ENCODE measurements around the gene LRMDA.

Gene LRMDA

GRCh38 chr10:75477680-75478079 lies 46.3 kb downstream of the LRMDA start:
- no peak for DNase-seq

DNA sequence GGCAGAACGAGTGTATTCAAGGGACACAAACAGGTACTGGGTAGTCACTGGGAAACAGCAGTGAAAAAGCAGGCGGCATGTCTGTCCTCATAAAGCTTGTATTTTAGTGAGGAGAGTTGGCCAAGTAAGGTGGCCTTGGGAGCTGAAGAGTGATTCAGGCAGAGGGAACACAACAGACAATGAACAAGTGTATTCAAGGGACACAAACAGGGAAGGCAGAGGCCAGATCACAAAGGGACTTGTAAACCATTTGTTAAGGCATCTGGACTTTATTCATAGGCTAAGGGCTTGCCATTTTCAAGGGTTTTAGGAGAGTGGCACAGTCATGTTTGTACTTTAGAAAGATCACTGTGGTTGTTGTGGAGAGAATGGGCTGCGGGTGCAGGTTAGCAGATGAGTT lies 49.0 kb downstream of the LRMDA start:
- DNase-seq = no peak

- DNase-seq = no peak
Observed at GRCh38 chr10:75483188-75483587, 51.8 kb downstream of the LRMDA start.

DNA sequence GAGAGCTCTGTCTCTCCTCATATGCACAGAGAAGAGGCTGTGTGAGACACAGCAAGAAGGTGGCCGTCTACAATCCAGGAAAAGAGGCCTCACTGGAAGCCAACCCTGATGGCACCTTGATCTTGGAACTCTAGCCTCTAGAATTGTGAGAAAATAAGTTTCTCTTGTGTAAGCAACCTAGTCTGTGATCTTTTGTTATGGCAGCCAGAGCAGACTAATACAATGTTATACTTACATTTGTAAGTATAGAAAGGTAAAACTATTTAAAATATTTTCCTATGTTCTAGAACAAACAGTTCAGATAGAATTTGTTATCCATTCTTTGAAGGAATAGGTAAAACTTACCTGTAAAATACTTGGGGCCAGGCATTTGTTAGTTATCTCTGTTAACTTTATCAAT lies 53.3 kb downstream of the LRMDA start:
- DNase-seq = no peak

DNA sequence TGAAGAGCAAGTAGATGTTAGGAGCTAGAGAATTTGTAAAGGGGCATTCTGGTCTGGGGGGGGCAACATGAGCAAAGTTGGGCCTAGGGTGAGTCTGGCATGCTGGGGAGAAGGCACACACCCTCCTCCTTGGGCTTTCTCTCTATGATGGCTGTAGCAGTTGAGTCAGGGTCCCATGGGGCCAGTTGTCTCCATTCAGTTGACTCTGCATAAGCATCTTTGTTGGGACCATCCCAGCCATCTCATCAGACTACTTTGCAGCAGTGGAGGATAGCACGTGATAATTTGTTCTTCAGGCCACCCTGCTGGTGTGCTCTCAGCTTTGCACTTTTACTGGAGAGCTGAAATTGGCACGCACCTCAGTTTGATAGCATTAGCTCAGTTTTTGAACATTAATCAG lies 55.2 kb downstream of the LRMDA start:
- DNase-seq = no peak

GRCh38 chr10:75487087-75487754 lies 55.8 kb downstream of the LRMDA start:
- no peak for DNase-seq

DNA sequence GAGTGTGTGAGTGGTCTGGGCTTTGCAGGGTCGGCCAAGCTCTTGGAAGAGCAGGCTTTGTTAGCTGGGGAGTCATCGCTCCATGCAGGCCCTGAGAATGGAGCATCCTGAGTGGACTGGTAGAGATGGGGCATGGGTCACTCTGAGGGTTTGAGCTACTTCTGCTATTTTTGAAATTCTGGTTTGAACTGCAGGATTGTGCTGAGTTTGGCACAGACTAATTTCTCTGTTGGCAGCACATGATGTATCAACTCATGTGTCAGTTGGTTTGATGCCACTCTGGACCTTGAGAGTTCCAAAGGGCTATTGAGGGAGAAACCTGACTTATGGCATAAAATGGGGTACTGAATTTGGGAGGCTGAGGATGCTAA lies 56.3 kb downstream of the LRMDA start:
- DNase-seq = no peak

GRCh38 chr10:75492173-75492925 lies 60.9 kb downstream of the LRMDA start:
- DNase-seq = no peak

DNA sequence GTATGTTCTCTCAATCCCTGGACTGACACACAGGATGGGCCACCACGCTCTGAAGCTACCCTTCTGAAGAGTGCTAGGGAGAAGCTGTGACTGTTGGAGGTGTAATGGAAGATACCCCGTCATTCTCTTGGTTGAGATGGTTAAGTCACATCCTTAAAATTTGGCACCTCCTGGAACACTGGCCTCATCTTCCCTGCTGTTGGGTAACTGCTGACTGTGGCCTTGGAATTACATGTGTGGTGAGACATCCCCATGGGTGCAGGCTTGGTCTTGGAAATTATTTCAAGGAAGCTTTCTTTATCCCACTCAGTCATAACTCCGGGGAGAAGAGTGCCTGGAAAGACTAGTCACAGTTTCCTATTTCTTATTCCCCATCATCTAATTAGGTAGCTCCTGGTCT lies 62.0 kb downstream of the LRMDA start:
- DNase-seq = no peak

GRCh38 chr10:75495434-75496190 lies 64.2 kb downstream of the LRMDA start:
- DNase-seq = no peak

- DNase-seq = no peak
Observed at GRCh38 chr10:75496191-75496567, 64.8 kb downstream of the LRMDA start.

DNA sequence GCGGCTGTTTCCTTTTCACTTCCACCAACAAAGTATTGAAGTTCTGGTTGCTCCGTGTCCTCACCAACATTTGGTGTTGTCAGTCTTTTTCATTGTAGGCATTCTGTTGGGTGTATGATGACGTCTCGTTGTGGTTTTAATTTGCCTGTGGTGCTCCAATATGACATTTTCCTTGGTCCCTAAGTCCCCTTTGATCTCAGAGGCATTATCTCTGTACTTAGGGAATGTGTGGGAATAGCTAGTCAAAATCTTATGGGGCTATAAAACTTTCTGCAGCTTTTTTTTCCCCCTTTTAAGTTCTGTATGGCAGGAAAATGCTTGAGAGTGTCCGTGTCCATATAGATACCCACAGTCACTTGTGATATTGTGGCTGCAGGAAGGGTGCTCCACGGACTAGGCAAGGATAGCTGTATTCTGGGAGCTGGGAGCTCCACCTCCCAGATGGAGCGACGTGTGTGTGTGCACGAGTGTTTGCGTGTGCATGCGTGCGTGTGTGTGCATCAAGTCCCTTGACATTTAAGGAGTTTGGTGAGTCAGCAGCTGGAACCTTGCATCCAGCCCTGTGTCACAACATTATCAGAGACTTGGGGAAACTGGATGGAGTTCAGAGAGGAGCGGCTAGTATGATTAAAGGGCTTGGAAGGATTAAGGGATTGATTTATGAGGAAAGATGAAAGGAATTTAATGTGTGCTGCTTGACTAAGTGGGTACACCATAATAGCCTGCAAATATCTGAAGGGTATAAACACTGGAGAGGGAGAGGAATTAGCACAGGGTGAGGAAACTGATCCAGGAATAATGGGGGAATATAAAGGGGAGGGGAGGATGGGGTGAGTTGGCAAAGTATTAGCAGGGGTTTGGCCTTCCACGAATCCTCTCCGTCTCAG lies 66.8 kb downstream of the LRMDA start:
- DNase-seq = no peak

GRCh38 chr10:75498884-75499350 lies 67.5 kb downstream of the LRMDA start:
- DNase-seq = no peak

DNA sequence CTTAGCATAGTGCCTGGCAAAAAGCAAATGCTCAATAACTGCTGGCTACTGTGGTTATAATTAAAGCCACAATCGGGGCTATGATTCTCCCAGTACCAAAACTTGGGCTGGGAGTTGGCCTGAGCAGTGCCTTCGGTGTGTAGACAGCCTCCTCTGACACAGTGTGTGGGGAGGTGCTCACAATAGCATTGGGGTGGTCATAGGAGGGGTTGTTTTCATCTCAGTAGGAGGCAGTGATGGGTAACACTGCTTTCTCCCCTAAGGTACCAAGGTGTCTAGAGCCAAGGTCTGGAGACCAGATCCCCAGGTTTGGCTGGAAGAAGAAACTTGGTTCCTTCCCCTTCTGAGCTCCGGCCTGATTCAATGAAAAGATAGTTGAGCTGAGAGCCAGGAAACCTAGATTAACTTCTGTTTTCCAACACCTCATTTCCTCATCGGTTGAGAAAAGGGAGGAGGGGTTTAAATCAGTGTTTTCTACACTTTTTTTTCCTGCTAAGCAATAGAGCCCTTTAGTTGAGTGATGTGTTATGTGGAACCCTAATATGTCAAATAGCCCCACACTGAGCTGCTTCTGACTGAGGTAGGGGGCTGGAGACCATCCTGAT lies 68.2 kb downstream of the LRMDA start:
- DNase-seq = no peak

GRCh38 chr10:75502389-75502788 lies 71.0 kb downstream of the LRMDA start:
- no peak for DNase-seq

GRCh38 chr10:75502838-75503237 lies 71.4 kb downstream of the LRMDA start:
- no peak for DNase-seq

- DNase-seq = no peak
Observed at GRCh38 chr10:75505293-75505692, 73.9 kb downstream of the LRMDA start.

DNA sequence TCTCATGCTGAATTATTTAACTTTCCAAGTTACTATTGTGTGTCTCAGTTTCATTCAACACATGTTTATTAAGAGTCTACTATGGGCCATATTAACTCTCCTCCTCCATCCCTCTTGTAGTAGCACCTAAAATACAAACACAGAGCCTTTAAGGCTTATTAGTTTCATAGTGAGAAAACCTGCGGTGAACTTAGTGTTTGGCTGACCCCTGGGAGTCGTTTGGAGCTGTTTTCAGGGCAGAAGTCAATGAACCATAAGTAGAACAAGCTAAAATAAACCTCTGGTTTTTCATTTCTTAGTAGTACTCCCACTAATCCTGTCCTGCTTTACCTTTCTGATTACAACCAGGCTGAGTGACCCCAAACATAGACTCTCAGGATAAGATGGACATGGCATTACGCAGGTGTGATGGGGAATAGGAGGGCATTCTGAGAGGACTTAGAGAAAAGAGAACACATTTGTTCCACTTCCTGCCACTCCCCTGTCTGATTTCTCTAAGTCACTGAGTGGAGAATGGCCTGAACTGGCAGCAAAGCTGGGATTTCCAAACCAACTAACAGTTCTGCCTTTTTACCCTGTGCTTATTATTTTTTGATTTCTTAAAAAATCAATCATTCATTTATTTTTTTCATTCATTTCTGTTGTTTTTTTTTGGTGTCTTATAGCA lies 74.5 kb downstream of the LRMDA start:
- DNase-seq = no peak

GRCh38 chr10:75506930-75507329 lies 75.5 kb downstream of the LRMDA start:
- DNase-seq = no peak

DNA sequence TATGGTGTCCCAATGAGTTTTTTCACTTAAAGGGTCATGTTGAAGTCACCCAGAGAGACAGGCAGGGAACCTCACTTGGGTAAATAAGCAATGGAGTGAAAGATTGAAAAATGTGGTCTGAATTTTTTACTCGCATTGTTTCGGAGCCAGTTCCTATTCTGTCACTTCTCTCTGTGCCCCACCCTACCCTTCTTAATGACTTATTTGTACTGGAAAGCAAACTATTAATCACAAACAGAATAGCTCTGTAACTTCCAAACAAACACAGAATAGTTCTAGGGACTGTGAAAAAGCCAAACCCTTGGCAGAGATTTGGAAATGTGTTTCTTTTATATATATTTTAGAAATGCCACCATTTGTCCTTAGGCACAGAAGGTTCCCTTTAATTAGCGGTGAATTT lies 76.0 kb downstream of the LRMDA start:
- no peak for DNase-seq

DNA sequence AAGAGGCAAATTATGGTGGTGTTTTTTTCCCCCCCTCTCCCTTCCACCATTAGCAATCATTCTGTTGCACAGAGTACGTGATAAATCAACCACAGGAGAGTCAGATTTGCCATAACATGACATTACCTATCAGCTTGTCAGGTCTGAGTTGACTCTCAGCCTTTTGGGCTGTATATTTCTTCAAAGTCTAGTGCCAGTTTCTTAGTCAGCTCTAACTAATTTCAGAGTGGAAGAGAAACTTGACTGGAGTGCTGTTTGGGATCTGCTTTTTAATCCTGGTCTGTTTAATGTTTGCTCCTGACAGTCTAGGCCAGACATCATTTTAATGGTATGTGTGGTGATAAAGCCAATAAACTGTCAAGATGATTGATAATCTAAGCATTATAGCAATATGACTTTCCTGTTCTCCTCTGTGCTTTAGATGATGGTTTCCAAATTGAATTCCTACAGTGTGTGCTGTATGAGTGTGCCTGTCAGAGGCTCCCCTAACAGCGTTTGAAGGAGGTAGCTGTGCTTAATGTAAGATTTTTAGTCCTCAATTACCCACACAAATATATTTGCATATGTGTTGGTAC lies 76.9 kb downstream of the LRMDA start:
- no peak for DNase-seq

All from DMS79 (cell line).